Upper lobe of left lung (tissue), 4 donors: ENCODE results near the gene ANO2.

Experiments
- POLR2A ChIP-seq, 4 donors: fragments of 450-650 bp; IDR thresholded peaks; one replicate each; pipeline ENCODE4 v1.5.1; 2016 to 2017; ENCODE audit warnings: antibody characterized with exemption in 4 of 4, mild to moderate bottlenecking in 2 of 4
- POLR2AphosphoS5 ChIP-seq, 2 donors: sonication (generic); formaldehyde crosslinking; IDR thresholded peaks; one replicate each; pipeline ENCODE4 v1.5.1; 2017; ENCODE audit warnings: antibody characterized with exemption in 2 of 2
- TF ChIP-seq, protein P1 (sequence below), 6 experiments: fragments of 450-650 bp in 4 of 6; fragments of 200-600 bp in 2 of 6; sonication (generic) in 2 of 6; IDR thresholded peaks; one replicate each; pipeline ENCODE4 v1.5.1; 2016 to 2019; ENCODE audit warnings: antibody characterized with exemption in 6 of 6

DNA sequence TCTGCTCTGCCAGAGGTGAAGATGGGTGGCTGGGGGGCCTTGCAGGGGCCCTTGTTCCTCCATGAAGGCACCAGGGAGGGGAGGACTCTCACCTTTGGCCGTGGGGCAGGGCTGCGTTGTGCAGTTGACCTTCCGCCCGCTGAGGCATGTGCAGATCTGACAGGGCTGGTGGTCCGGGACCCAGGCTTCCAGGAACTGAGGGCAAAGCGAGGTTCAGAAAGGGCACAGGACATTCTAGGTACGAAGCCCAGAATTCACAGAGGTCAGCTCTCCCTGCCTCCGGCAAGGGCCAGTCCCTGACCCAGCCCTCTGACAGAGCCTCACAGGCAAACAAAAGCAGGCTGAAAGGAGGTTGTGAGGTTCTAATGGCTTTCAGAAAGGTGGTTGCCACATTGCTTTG lies 40.4 kb upstream of the ANO2 start:
- TF ChIP-seq, protein P1, sequence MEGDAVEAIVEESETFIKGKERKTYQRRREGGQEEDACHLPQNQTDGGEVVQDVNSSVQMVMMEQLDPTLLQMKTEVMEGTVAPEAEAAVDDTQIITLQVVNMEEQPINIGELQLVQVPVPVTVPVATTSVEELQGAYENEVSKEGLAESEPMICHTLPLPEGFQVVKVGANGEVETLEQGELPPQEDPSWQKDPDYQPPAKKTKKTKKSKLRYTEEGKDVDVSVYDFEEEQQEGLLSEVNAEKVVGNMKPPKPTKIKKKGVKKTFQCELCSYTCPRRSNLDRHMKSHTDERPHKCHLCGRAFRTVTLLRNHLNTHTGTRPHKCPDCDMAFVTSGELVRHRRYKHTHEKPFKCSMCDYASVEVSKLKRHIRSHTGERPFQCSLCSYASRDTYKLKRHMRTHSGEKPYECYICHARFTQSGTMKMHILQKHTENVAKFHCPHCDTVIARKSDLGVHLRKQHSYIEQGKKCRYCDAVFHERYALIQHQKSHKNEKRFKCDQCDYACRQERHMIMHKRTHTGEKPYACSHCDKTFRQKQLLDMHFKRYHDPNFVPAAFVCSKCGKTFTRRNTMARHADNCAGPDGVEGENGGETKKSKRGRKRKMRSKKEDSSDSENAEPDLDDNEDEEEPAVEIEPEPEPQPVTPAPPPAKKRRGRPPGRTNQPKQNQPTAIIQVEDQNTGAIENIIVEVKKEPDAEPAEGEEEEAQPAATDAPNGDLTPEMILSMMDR (IDR thresholded peaks at IDR 0.05) = no peak
- TF ChIP-seq POLR2A (IDR thresholded peaks at IDR 0.05) (no peak), POLR2AphosphoS5 (IDR thresholded peaks at IDR 0.05) (no peak)
